Measurements from ENCODE around the gene CLIC5.

The CLIC5 gene

GRCh38 chr6:45882671-45883070, 133.0 kb downstream of the CLIC5 start:
- DNase-seq = no peak

GRCh38 chr6:45881705-45882467, 133.8 kb downstream of the CLIC5 start:
- DNase-seq = no peak

- DNase-seq = peak; percentile 6
These were observed 135.0 kb downstream of the CLIC5 start for GRCh38 chr6:45880676-45881075.

GRCh38 chr6:45880159-45880558, 135.5 kb downstream of the CLIC5 start:
- DNase-seq = no peak

GRCh38 chr6:45877970-45878590, 137.6 kb downstream of the CLIC5 start:
- no peak for DNase-seq

GRCh38 chr6:45872827-45873365, 142.8 kb downstream of the CLIC5 start:
- no peak for DNase-seq

- no peak for DNase-seq
These were observed 145.1 kb downstream of the CLIC5 start for GRCh38 chr6:45870531-45870930.

- no peak for DNase-seq
These were observed 151.0 kb downstream of the CLIC5 start for GRCh38 chr6:45864651-45865050.

GRCh38 chr6:45858691-45859090, 157.0 kb downstream of the CLIC5 start:
- DNase-seq = no peak

GRCh38 chr6:45857827-45858226, 157.8 kb downstream of the CLIC5 start:
- no peak for DNase-seq

- no peak for DNase-seq
These were observed 159.8 kb downstream of the CLIC5 start for GRCh38 chr6:45855642-45856394.

GRCh38 chr6:45854149-45854742, 161.4 kb downstream of the CLIC5 start:
- peak; percentile 52 for DNase-seq

- DNase-seq = no peak
These were observed 164.6 kb downstream of the CLIC5 start for GRCh38 chr6:45851034-45851400.

- peak; percentile 85 for DNase-seq
These were observed 165.2 kb downstream of the CLIC5 start for GRCh38 chr6:45850378-45851033.

GRCh38 chr6:45845567-45845966, 170.1 kb downstream of the CLIC5 start:
- DNase-seq = no peak

GRCh38 chr6:45844986-45845385, 170.7 kb downstream of the CLIC5 start:
- no peak for DNase-seq

- DNase-seq = no peak
These were observed 171.7 kb downstream of the CLIC5 start for GRCh38 chr6:45843848-45844521.

- DNase-seq = no peak
These were observed 174.6 kb downstream of the CLIC5 start for GRCh38 chr6:45841062-45841461.

GRCh38 chr6:45838996-45839395, 176.7 kb downstream of the CLIC5 start:
- DNase-seq = no peak

- DNase-seq = no peak
These were observed 177.2 kb downstream of the CLIC5 start for GRCh38 chr6:45838451-45838850.

GRCh38 chr6:45837541-45838200, 178.0 kb downstream of the CLIC5 start:
- no peak for DNase-seq

- DNase-seq = no peak
These were observed 178.7 kb downstream of the CLIC5 start for GRCh38 chr6:45836984-45837383.
